NCI-H2029 (cell line): ENCODE results near the gene CTSS.
"Not testable (repeated sequence)": the region's sequence is repeated elsewhere in the genome, so short reads cannot be mapped to it uniquely, and the experiment has no call there.

Experiments used
- DNase-seq: peaks from one replicate; lab custom pipeline; 2025; lab: John Stamatoyannopoulos, UW

Gene CTSS

DNA sequence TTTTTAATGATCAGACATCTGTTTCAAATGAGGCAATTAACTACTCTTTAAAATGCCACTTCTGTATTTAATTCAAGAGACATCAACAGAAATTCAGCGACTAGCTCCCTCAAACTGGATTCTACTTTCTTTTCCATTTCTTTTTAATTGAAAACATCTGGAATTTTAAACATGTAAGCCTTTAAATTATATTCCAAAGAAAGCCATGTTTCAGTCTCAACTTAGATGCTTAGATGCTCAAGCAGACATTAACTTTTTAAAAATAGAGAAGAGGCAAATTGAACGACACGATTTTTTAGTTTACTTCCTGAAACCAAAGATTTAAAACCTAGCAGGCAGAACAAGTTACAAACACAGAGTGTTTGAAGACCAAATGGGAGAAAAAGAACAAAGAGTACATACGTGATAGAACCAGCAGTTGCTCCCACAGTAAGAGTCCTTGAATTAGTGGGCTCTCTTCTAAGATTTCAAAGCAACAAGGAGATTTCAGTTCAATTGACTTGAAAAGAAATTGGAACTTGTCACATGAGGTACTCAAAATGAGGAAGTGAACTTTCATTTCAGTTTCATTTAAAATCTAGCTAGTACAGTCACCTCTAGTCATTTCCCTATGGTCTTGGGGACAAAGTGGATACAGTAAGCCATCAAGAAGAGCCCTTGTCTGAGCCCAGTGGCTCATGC, at the start of gene CTSS:
CTSS (minus strand) TSS at position 483 of the 681 bp plus-strand sequence. CDS start 1,015 bp downstream, outside the sequence.
- DNase-seq = no peak

DNA sequence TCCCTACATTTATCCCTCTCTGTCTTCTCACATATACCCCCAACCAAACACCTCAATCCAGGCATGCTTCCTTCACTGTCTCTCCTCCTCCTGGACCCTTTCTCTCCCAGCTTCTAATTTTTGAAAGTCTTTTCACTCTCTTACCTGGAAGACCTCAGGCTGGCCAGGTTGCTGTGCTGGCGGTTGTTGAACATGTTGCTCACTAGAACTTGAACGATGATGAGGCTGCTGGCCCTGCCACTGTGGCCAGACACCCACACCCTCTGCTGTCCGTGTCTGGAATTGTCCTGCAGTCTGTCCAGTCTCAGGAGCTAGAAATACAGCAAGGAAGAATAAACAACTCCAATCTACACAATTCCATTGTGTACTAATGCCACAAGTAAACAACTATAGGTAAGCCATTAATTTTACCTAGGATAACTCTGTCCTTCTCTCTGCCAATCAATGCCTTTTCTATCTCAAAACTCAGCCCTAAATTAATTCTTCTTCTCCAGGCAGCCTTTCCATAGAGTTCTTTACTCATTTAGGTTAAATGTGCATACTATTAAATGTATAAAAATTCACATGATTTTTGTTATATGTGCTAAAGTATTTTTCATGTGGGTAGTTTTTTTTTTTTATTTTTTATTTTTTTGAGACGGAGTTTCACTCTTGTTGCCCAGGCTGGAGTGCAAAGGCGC, 47.6 kb upstream of the CTSS start:
- peak; percentile 34 for DNase-seq

DNA sequence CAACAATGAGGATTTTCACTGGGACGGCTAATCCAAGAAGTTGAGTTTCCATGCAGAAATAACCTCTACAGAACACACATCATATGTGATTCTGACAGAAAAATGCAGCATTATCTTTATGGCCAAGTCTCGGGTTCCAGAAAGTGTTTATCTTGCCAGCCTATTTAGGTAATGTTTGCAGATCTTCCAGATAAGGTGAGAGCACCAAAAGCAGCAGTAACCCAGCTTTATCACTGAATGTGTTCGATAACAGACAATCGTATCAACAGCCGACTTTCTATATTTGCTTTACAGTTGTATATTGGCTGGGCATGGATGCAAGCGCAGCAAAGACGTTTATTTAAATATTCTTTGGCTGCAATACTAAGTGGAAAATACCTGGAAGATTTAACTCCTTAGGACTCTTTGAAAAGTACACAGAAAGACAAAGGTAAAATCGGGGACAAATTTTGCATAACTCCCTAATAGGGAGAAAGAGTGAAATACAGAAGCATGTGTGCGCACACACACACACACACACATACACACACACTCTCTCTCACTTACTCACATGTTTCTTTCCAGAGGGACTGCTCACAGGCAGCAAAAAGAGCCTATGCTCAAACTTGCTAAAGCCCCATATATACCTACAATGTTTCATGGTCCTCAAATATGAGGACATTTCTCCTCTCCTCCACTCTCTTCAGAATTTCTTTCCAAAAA, 45.5 kb upstream of the CTSS start:
- DNase-seq = no peak

DNA sequence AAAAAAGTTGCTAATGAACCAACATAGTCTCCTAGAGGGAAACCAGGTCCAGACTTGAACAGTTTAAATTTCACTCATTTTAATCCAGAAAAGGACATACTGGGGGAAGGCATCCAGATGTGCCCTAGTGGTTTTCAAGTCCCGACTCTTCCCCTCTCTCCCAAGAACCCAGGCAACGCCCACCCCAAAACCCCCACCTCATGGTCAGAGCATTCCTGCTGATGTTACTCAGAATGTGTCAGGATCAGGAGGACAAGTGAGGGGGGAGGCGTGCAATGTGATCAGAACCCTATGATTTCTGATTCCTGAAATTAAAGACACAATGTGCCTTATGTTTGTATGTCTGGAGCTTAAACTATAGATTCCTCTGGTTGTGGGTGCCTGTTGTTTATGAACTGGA, 44.1 kb upstream of the CTSS start:
- no peak for DNase-seq

DNA sequence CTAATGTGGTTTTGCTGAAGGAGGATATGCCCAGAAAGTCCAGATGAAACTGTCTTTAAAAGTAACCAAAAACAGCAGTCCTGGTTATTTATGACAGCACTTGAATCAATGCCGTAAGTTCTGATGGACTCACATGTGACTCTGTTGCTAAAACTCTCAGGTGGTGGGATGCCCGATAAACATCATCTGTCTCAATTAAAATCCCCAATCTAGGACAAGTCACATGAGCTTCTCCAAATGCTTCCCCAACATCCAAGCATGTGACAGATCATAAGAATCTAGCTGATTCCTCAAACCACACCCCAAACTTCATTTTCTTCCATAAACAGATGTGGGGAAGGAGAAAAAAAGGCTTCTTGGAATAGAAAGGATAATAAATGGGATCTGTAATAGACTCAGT, 43.3 kb upstream of the CTSS start:
- DNase-seq = no peak

DNA sequence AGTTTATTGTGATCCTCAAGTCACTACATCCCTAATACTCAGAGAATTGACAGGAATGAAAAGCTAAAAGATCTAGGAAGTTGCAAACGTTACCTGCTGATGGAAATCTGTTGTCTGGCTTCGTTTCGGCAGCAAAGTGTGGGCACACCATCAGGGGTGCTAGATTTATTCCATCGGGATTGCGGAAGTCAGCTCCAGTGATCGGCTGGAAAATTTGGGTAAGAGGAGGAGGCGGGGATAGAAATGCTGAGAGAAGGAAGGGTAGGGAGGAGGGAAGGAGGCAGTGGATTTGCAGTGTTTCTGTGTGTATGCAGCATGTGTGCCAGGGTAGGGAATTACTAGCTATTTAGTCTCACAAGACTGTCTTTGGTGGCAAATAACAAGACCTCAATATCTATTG, 42.5 kb upstream of the CTSS start, which contains the start of gene CTSK:
CTSK (minus strand) TSS at position 140 of the 400 bp plus-strand sequence. CDS start 1,455 bp downstream, outside the sequence.
- DNase-seq = no peak

DNA sequence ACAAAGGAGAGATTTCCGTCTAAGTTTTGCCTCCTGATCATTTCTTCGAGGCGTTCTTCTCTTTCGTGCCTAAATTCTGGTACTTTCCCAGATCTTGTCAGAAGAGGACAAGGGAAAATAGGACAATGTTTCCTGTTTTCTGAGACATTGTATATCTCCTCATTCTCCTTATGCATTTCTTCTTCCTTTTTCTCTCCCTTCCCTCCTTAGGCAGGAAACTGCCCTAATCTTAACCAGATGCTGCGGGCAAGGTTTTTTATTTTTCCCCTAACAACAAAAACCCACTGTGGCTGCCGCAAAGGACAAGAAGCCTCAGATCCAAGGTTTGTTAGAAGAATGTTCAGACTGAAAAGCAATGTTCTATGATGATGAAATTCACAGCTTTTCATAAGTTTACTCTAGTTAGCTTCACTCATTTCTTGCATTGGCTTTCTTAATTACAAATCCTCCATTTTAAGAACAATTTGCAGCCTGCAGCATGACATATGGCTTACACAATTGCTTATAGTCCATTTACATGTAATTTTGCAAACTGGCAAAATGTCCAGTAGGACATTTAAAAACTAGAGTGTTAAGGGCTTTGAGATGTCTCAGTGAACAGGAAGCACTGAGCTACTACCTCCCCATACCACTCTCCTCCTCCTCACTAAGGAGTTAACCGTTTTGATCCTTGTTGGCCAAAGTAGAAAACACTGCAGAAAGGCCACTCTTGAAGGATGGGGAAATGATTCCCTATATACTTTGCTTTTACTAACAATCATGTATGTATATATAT, 41.9 kb upstream of the CTSS start:
- DNase-seq = no peak

DNA sequence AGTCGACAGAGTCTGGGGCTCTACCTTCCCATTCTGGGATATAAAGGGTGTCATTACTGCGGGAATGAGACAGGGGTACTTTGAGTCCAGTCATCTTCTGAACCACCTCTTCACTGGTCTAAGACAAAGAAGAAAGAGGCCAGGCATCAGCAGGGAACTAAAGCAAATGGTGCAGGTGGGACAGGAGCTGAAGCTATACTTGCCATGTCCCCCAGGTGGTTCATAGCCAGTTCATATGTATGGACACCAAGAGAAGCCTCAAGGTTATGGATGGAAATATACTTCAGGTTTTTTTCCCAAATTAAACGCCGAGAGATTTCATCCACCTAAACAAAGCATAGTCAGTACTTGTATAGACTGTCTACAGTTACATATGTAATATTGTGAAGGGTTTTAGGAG, 40.3 kb upstream of the CTSS start:
- no peak for DNase-seq

DNA sequence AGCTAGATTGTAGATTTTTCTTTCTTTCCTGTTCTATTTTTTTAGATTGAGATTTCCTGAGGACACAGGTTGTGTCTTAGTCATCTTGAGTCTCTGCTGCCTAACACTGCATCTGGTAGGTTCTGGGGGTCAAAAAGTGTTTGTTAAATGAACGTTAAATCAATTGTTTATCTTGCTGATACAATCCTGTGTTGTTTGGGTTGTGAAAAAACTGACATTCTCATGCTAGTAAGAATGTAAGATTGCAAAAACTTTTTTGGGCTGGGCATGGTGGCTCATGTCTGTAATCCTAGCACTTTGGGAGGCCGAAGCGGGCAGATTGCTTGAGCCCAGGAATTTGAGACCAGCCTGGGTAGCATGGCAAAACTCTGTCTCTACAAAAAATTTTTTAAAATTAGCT, 39.1 kb upstream of the CTSS start:
- no peak for DNase-seq

DNA sequence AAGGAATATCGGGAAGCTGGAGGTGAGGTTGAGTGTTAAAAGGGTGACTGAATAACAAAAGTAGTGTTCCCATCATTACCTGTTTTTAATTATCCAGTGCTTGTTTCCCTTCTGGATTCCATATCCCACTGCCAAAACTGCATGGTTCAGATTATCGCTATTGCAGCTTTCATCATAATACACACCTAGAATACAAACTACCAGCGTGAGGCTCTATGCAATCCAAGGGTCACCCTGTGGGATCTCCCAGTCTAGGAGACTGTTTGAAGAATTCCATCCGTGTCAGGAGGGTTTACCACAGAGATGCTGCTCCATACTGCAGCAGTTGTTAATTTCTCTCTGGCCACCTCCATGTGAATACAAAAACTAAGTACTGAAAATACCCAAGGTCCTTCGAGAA, 33.5 kb upstream of the CTSS start:
- no peak for DNase-seq

DNA sequence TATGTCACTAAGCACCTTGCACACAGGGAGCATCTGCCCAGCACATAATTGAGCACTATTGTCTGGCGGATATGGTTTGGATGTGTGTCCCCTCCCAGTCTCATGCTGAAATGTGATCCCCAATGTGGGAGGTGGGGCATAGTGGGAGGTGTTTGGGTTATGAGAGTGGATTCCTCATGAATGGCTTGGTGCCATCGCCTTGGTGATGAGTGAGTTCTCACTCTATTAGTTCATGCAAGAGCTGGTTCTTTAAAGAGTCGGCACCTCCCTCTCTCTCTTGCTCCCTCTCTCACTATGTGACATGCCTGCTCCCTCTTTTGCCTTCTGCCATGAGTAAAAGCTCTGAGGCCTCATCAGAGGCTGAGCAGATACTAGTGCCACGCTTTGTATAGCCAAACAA, 32.9 kb upstream of the CTSS start:
- DNase-seq = peak; percentile 84

DNA sequence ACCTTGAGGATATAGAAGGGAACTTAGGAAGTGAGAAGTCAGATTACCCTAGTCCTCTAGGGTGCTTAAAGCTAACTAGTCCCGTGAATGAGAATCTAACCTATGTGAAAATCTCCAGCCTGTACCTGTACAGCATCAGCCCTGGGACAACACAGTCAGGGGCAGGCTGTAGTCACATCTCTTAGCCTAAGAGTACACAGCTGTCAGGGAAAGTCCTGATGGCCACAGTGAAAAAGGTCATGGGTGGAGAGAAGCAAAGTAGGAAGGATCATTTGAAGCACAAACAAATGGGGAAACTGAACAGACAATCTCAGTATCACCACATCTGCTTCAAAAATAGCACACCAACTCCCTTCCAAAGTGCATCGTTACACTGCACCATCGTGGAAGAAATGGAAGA, 30.8 kb upstream of the CTSS start:
- no peak for DNase-seq

DNA sequence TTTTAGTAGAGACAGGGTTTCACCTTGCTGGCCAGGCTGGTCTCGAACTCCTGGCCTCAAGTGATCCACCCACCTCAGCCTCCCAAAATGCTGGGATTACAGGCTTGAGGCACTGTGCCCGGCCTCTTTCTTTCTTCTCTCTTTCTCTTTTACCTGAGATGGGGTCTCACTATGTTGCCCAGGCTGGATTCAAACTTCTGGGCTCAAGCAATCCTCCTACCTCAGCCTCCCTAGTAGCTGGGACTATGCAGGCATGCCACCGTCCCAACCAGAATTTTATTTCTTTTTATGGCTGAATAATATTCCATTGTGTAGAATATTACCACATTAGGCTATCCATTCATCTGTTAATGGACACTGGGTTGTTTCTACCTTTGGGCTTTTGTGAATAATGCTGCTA, 28.2 kb upstream of the CTSS start:
- not testable (repeated sequence) for DNase-seq

DNA sequence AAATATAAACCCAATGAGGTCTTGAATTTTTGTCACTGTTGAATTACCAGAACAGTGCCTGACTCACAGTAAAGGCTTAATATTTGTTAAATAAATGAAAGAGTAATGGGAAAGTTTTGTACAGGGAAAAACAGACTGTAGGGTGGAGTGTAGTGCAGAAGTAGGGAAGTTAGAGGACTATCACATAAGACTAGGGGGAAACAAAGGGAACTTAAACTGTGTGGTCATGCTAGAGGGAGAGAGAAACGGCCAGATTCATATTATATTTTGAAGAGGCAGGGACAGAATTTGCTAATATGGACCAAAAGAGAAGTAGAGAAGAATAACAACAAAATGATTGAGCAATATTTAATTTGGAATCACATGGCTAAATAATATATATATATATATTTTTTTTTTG, 27.6 kb upstream of the CTSS start:
- no peak for DNase-seq

DNA sequence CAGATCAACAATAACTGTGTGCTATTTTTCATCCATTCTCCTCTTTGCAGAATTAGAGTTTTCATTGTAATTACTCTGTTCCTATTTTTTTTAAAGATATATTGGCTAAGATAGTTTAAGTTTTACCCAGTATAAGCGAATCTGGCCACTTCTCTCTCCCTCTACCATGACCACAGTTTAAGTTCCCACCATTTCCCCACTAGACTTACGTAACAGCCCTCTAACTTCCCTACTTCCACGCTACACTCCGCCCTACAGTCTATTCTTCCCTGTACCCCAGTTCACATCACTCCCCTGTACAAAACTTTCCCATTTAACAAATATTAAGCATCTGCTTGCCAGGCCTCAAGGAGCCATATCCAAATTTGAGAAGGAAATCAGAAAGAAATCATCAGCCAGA, 26.0 kb upstream of the CTSS start:
- DNase-seq = no peak

DNA sequence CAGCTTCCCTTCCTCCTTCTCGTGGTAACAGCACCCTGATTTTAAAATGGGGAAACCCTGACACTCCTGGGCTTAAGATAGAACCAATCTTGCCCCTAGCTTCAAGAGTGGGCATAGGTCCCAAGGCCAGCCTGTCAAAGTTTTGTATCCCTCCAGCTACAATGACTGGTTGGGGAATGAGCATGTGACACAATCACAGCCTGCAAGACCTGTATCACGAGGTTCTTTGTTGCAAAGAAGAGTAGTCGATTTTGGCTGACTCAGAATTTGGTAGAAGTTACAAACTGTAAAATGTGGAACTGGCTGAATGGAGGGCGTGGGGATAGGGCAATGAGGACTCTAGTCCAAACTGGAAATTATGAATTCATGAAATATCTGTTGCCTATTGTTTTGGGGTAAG, 23.8 kb upstream of the CTSS start:
- no peak for DNase-seq

DNA sequence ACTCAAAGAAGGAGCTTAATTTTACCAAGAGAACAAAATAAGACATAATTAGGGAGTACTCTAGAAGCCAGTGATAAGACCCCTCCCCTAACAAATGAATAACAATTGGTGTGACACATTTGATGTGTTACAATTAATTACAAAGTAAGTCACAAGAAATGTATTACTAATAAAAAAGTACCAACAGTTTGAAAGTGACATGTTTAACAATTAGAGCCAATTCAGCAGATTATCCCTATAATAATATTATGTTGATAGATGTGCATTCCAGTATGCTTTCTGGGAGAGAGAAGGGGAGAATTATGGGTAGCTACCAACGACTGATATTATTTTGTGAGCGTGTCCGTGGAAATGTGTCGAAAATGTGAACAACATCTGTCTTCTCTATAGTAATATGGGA, 23.4 kb upstream of the CTSS start:
- no peak for DNase-seq

DNA sequence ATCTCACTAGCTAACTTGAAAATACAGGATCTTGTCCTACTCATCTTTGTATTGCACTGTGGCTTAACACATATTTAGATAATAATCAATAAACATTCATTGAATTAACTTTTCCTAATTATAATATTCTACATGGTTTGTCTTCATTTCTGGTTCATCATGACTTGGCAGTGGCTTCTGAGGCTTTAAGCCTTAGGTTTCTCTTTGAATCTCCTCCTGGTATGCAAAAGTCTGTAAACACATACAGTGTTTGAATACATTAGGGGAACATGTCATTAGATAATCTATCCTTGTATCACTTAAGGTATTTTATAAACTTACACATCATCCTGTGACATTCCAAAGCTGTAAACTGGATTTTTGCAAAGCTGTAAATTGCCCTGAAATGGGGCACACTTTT, 21.9 kb upstream of the CTSS start:
- DNase-seq = no peak

DNA sequence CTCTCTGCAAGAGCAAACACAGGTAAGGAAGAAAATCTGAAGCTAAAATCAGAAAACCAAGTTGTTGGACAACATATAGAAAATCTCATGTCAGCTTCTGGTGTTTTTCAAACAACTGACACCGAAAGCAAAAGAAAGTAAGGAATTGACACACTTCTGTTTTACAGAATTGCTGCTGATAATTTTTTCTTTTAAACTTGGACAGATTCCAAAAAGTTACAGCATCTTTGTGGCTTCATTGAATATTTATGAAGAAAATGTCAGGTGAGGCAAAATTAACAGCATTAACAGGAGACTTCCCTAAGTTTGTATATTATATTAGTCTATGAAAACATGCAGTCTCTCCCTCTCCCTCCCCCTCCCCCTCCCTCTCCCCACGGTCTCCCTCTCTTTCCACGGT, 14.9 kb upstream of the CTSS start:
- DNase-seq = no peak

DNA sequence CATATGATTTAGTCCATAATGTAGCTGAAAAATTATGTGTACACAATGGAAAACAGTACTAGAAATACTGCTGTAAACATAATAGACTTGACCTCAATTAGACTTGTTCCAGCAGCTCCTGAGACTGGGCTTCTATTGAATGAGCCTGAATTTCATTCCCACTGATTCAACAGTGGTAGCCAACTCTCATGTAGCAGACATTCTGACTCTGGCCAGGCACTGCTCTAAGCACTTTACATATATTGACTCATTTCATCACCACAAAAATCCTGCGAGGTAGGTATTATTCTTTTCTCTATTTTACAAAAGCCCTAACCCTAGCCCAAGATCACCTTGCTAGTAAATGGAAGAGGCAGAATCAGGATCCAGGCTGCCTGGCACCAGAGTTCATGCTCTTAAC, 12.8 kb upstream of the CTSS start:
- DNase-seq = no peak

DNA sequence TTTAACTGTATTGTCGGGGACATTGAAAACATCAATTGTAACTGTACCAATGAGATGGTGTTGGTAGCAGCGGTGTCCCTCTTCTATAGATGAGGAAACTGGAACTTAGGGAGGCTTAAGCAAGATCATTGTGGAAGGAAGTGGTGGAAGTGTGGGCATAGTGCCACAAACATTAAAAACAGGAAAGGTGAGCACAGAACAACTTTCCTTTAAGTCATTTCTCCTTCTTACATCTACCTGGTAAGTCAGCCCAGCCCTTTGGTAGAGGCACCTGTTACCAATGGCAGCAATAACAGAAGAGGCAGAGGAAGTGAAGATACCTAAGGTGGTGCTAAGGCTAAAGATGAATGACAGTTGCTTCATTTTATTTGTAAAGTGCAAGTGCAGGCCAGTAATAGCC, 12.0 kb upstream of the CTSS start:
- no peak for DNase-seq

DNA sequence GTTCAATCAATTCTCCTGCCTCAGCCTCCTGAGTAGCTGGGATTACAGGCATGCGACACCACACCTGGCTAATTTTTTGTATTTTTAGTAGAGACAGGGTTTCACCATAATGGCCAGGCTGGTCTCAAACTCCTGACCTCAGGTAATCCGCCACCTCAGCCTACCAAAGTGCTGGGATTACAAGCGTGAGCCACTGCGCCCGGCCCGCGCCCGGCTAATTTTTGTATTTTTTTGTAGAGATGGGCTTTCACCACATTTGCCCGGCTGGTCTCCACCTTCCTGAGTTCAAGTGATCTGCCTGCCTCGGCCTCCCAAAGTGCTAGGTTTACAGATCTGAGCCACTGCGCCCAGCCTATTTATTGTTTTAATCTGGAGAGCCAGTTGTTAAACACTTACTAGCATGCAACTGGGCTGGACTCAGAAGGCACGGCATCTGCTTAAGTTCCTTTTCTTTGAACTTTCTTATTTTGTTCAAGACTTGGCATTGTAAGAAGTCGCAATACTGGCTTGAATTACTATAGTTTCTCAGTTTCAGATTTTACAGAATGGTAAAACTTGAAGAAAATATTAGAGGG, 10.4 kb upstream of the CTSS start:
- not testable (repeated sequence) for DNase-seq
